ENCODE data around the gene CCNY.
"Not testable (repeated sequence)": the region's sequence is repeated elsewhere in the genome, so short reads cannot be mapped to it uniquely, and the experiment has no call there.

CCNY gene

GRCh38 chr10:35409808-35410207 is 73.5 kb downstream of the CCNY start:
- no peak for DNase-seq

DNA sequence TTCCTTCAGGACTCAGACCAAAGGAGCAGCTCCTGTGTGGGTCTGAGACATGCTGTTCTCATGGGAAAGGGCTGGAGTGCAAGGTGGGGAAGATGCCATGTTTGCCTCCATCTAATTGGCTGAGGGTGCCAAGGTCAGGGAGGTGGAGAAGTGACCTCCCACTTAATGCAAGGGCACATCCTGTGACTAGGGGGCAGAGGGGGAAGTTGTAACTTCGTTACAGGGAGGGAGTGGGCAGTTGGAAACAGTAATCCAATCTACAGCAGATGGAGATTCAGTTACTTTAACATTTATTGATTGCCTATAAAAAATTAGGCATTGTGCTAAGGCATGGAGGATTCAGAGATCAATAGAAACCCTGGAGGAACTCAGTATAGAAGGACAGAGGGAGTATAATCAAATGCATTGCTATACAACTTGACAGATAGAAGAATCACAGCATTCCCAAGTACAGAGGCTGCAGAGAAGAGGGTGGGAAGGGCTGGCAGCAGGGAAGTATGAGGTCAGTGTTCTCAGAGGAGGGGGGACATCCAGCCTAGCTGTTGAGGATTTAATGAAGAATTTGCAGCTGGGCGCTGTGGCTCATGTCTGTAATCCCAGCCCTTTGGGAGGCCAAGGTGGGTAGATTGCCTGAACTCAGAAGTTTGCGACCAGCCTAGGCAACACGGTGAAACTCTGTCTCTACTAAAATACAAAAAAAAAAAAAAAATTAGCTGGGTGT is 75.9 kb downstream of the CCNY start:
- DNase-seq: no peak

- DNase-seq: no peak
Observed at GRCh38 chr10:35412900-35413491, 76.7 kb downstream of the CCNY start.

DNA sequence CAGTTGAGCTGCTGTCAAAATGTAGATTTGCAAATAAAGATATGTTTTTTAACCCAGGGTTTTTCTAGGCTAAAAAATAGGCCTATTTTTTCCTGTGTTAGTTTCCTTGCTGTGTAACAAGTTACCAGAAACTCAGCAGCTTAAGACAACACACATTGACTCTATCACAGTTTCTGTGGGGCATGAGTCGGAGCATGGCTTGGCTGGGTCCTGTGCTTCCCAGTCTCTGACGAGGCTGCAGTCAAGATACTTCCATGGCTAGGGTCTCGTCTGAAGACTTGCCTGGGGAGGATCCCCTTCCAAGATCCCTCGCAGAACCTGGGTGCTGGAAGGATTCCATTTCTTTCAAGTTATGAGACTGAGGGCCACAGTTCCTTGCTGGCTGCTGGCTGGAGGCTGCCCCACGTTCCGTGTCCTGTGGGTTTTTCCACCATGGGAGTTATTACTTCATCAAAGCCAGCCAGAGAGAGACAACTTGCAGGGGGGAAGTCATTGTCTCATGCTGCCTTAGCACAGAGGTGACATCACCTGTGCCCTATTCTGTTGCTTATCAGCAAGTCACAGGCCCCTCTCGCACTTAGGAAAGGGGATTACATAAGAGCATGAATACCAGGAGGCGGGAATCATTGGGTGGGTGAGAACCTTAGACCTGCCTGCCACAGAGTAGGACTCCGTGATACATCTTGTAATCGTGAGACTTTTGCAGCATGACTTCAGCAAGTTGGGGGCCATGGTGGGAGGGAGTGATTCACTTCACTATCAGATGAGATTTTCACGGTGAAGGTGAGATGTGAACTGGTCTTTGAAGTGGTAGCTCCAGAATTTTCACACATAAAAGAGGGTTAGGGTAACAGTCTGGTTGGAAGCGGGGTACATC is 77.9 kb downstream of the CCNY start:
- DNase-seq: no peak

- no peak for DNase-seq
Observed at GRCh38 chr10:35415505-35415904, 79.2 kb downstream of the CCNY start.

DNA sequence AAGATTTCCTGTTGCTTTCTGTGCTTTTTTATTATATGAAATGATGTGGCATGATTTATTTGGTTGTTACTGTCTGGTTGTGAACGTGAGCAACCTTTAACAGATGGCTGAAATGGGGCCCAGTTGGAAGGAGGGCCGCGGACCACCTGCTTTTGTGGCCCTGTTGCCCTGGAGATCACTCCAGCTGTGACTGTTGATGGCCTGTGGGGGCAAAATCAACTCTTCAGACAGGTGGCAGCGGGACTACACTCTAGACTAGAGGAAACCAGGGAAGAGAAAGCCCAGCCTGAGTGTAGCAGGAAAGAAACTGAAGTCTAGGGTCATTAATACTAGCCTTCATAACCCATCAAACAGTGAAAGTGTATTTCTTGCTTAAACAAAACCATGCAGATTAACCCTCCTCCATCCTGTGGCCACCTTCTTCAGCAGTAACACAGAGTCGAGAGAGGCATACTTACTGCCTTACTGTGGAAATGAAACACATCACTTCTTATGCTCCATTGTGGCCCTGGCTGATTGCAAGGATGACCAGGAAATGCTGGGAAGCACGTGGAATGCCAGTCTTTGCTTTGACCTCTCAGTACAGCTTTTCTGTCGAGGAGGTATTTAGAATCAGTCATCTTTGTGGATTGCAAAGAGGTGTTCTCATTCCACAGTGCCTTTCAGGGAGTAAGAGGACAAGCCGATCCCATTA is 80.5 kb downstream of the CCNY start:
- no peak for DNase-seq

GRCh38 chr10:35417313-35417625 is 81.0 kb downstream of the CCNY start:
- DNase-seq: no peak

- no peak for DNase-seq
Observed at GRCh38 chr10:35417795-35418194, 81.5 kb downstream of the CCNY start.

DNA sequence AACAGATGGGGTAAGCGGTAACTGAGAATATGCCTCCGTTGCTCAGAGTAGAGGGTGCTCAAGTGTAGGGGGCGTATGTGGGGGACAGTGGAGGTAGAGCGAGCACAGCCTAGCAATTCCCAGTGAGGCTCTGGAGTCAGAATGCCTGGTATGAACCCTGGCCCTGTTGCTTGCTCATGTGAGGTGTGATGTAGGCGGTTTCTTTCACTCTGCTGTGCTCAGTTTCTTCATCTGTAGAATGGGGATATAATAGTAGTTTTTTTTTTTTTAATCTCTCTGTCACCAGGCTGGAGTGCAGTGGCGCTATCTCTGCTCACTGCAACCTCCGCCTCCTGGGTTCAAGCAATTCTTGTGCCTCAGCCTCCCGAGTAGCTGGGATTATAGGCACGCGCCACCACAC is 82.3 kb downstream of the CCNY start:
- DNase-seq: not testable (repeated sequence)

DNA sequence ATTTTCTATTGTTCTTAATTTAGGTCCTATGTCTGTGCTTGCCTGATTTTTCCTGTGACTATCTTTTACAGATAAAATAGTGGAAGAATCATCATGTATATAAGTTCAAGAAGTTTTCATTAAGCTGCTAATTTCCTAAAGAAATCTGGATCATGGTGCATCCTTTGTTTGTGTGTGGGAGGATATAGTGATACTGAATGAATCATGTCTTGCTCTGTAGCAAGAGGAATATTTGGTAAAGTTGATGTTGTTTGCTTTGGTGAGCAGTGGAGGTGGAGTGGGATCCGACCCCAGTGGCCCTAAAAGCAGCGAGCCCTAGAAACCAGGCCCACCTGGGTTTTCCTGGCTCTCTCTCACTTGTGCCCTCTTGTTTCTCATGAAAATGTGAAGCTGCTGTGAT is 83.7 kb downstream of the CCNY start:
- DNase-seq: no peak

- DNase-seq: no peak
Observed at GRCh38 chr10:35420827-35421552, 84.7 kb downstream of the CCNY start.

GRCh38 chr10:35421553-35422178 is 85.4 kb downstream of the CCNY start:
- DNase-seq: no peak

DNA sequence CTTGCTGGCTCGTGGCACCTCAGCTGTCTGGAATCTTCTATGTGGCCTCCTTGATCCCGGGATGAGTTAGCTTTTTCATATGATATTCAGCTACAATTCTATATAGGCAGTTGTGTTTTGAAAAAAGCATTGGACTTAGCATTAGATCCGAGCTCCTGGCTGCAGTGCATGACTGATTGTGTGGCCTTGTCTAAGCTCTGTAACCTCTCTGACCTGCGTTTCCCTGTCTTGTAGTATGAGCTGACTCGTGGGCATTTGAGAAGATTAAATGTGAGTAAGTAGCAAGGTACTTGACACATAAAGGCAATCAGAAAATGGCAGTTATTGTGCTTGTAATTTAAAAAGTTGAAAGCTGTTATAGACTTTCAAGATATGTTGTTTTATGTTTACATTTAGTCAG is 85.9 kb downstream of the CCNY start:
- no peak for DNase-seq

- DNase-seq: no peak
Observed at GRCh38 chr10:35423505-35424306, 87.4 kb downstream of the CCNY start.

GRCh38 chr10:35424680-35425285 is 88.5 kb downstream of the CCNY start:
- no peak for DNase-seq

GRCh38 chr10:35425595-35425994 is 89.3 kb downstream of the CCNY start:
- no peak for DNase-seq

- DNase-seq: no peak
Observed at GRCh38 chr10:35426657-35427056, 90.3 kb downstream of the CCNY start.

GRCh38 chr10:35427543-35427942 is 91.2 kb downstream of the CCNY start:
- DNase-seq: no peak

DNA sequence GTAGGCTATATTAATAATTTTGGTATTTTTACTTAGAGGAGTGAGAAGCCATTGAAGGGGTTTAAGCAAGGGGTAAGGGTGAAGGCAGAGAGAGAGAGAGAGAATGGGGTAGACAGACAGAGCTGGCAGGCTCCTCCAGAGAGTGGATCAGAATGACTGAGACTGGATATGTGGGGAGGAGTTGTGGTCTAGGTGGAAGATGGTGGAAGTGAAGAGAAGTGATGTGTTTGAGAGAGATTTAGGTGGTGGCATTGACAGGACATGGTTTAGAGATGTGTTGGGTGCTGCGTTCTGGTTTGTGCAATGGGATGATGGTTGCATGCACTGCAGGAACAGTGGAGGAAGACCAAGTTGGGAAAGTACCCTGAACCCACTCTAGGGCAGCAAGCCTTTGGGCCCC is 92.2 kb downstream of the CCNY start:
- peak; percentile 21 for DNase-seq

DNA sequence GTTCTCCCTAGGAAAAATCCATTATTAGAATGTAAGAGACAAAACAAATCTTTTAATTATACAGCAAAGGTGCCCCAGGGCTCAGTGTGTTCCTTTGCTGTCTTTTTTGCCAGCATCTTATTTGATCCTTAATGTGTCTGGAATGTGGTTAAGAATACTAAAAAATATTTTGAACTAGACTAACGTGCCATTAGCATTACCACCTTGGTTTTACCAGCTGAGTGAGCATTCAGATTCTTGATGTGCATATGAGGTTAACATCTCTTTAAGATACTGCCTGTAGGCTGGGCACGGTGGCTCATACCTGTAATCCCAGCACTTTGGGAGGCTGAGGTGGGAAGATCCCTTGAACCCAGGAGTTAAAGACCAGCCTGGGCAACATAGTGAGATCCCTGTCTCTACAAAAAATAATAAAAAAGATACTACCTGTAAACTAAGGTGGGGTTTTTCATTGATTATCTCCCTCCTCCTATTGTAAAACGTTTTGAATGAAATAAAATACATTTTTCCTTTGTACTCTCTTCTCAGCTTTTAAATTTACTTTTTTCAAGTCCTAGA is 96.6 kb downstream of the CCNY start:
- DNase-seq: no peak

Data from activated CD4-positive, alpha-beta T cell treated with anti-CD3 and anti-CD28 coated beads, Interleukin-10, Interleukin-2, amounts not matched to agents 100 ng/mL and 50 ng/mL, durations not matched to agents 16 hours and 8 hours (primary cell).